Common myeloid progenitor, CD34-positive (primary cell): ENCODE results near the gene S100A7A.
A peak's percentile ranks its signal among the peaks of the same experiment; 100 is the strongest.
"Not testable (repeated sequence)": the region's sequence is repeated elsewhere in the genome, so short reads cannot be mapped to it uniquely, and the experiment has no call there.

Source experiments
- CTCF ChIA-PET: fragments of 350-600 bp; sonication (Branson Sonifier 250); formaldehyde crosslinking; loops from one replicate; lab custom pipeline; 2021; ENCODE audit warnings: antibody characterized with exemption; lab: Charles Lee
- POLR2A ChIA-PET: fragments of 350-600 bp; sonication (Branson Sonifier 250); formaldehyde crosslinking; loops from one replicate; lab custom pipeline; 2021; ENCODE audit warnings: antibody characterized with exemption; lab: Charles Lee
- DNase-seq, 3 donors: peaks; one replicate each; pipeline versions ENCODE4 v3.0.0 to v3.0.0-alpha.2; 2013
- H3K27ac ChIP-seq, 2 experiments: 1 replicate in 1 of 2; 2 replicates in 1 of 2; pipeline ENCODE4 v1.7.0; 2013; ENCODE audit warnings: inconsistent platforms in 2 of 2, low read length in 2 of 2, mild to moderate bottlenecking in 2 of 2, low read depth in 1 of 2, moderate library complexity in 1 of 2; ENCODE audit not compliant: severe bottlenecking in 2 of 2, insufficient read depth in 1 of 2, poor library complexity in 1 of 2
- H3K27me3 ChIP-seq, 5 experiments: replicated peaks in 2 of 5; 1 replicate in 3 of 5; 2 replicates in 2 of 5; pipeline versions ENCODE4 v1.6.1 to v1.7.0; 2013; ENCODE audit warnings: low read length in 4 of 5, mild to moderate bottlenecking in 2 of 5, moderate library complexity in 2 of 5, inconsistent platforms in 1 of 5; ENCODE audit not compliant: insufficient read depth in 5 of 5, control insufficient read depth in 4 of 5
- H3K36me3 ChIP-seq, 4 experiments: 1 replicate in 2 of 4; 2 replicates in 2 of 4; pipeline versions ENCODE4 v1.6.1 to v1.7.0; 2013; ENCODE audit warnings: low read length in 3 of 4, control low read depth in 1 of 4, mild to moderate bottlenecking in 1 of 4; ENCODE audit not compliant: control insufficient read depth in 4 of 4, insufficient read depth in 4 of 4
- H3K4me1 ChIP-seq, 4 experiments: 1 replicate in 3 of 4; 2 replicates in 1 of 4; pipeline versions ENCODE4 v1.6.1 to v1.7.1; 2013; ENCODE audit warnings: low read length in 3 of 4, mild to moderate bottlenecking in 3 of 4, control low read depth in 1 of 4, inconsistent platforms in 1 of 4, moderate library complexity in 1 of 4; ENCODE audit not compliant: control insufficient read depth in 4 of 4, insufficient read depth in 4 of 4; ENCODE audit errors: control extremely low read depth in 1 of 4
- H3K4me3 ChIP-seq, 7 experiments: 1 replicate in 4 of 7; 2 replicates in 3 of 7; pipeline versions ENCODE4 v1.5.1 to v1.7.0; 2013; ENCODE audit warnings: mild to moderate bottlenecking in 7 of 7, low read length in 6 of 7, moderate library complexity in 6 of 7, inconsistent platforms in 2 of 7, low read depth in 2 of 7, control low read depth in 1 of 7; ENCODE audit not compliant: insufficient read depth in 4 of 7, control insufficient read depth in 1 of 7; ENCODE audit errors: extremely low read depth in 1 of 7
- H3K9me3 ChIP-seq, 5 experiments: 1 replicate in 4 of 5; 2 replicates in 1 of 5; pipeline versions ENCODE4 v1.6.1 to v1.7.1; 2013; ENCODE audit warnings: low read length in 4 of 5, mild to moderate bottlenecking in 2 of 5, inconsistent platforms in 1 of 5, low read depth in 1 of 5, moderate library complexity in 1 of 5; ENCODE audit not compliant: control insufficient read depth in 4 of 5, insufficient read depth in 2 of 5; ENCODE audit errors: control extremely low read depth in 1 of 5
- WGBS: methylation state at CpG from one replicate; pipeline ENCODE4 v1.1.5; 2013; ENCODE audit not compliant: insufficient coverage; 5-methylcytosine and 5-hydroxymethylcytosine counted together

Gene S100A7A

DNA sequence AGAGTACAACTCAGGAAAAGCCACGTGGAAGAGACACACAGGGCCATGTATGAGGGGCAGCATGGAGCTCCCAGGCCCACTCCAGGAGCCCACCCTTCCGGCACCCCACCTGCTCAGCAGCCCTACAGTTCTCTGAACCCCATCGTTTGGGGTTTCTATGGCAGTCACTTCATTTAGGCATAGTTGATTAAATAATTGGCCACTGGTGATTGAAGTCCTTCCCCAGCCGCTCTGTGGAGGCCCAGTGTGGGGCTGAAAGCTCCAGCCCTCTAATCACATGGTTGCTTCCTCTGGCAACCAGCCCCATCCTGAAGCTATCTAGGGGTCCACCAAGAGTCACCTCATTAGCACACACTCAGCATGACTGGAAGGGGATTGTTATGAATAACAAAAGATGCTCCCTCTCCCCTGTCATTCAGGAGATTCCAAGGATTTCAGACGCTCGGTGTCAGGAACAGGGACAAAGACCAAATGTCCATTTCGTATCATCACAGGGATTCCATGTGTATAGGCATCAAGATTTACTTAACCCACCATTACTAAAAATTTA, 12.2 kb upstream of the S100A7A start:
- Histone ChIP-seq H3K4me3 (no peak overlapping the region), H3K4me1 (no peaks in the 10 kb centered on the region), H3K9me3 (no peaks in the 10 kb centered on the region), H3K36me3 (no peaks in the 10 kb centered on the region), H3K27ac (no peak overlapping the region), H3K27me3 (peaks cover 0 to 3% (median 3%) of the 10 kb centered on the region in 5 experiments)
- CTCF ChIA-PET = interaction anchor here (1.1 to 7.8 kb wide), 7 partner anchors 11 to 55 kb away, joined by 3 to 97 read pairs (median 3); partner anchors contain the start of genes PGLYRP4, S100A12, S100A8 and S100A9
- no peak for DNase-seq
- POLR2A ChIA-PET = no interaction called here
- WGBS = 98% methylated on average over 6 of the region's 7 CpGs

DNA sequence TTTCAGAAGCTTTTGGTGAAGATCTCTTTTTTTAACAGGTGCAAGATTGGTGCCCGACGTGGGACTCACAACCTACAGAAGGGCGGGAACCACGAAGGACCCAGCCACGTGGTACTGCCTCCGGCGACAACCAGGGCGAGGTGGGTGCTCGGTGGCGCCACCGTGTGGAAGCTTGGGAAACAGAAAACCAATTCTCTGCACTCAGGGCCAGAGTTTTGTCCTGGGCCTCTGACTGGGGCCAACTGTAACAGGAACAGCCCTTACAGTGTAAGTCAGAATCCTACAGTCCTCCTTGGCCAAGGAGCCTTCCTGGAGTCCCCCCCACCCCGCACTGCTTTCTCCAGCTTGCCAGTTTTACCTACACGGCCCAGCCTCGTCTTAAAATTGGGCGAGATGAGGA, 11.6 kb upstream of the S100A7A start:
- Histone ChIP-seq H3K27me3 (peaks cover 0 to 4% (median 3%) of the 10 kb centered on the region in 5 experiments), H3K4me1 (no peaks in the 10 kb centered on the region), H3K36me3 (no peaks in the 10 kb centered on the region), H3K4me3 (no peak overlapping the region), H3K27ac (no peak overlapping the region), H3K9me3 (no peaks in the 10 kb centered on the region)
- 36% methylated on average over 15 of the region's 15 CpGs for WGBS
- DNase-seq = peak; percentile 50 to 75 (median 72)
- POLR2A ChIA-PET = no interaction called here
- CTCF ChIA-PET = interaction anchor here (1.1 to 7.8 kb wide), 4 partner anchors 11 to 56 kb away, joined by 3 to 97 read pairs (median 4); partner anchors contain the start of genes PGLYRP4 and S100A9

DNA sequence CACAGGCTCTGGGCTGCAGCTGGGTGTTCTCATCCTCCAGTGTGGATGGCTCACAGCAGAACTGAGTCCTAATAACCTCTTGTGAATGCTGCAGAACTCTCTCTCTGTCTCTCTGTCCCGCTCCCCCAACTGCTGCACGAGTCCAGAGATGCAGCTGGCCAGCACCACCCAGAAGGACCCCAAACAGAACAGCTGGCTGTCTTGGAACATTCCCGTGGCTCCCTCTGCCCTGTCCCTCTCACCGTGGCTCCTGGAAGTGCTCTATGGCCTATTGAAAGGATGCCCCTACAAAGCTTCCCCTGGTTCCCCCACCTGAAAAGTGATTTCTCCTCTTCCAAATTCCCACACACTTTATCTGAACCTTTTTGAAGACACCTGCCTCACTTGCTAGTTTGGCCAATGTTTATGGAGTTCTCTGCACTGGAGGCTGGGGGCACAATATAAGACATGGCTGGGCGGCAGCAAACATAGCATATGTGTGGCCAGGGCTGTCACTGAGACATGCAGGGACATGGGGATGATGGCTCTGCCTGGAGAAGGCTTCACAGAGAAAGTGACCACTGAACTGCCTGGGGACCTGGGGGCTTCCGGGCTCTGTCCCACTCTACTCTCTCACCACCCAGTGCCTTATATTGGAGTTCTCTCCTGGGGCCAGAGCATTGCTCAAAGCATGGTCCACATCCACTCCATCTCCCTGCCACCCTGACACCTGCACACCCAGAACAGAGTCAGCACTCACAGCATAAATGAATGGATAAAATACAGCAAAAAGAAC, 10.3 kb upstream of the S100A7A start:
- POLR2A ChIA-PET, DNase-seq, H3K4me1 ChIP-seq, H3K9me3 ChIP-seq, H3K27me3 ChIP-seq, H3K36me3 ChIP-seq, H3K27ac ChIP-seq, H3K4me3 ChIP-seq: not testable (repeated sequence)
- CTCF ChIA-PET = interaction anchor here (1.2 to 7.8 kb wide), 4 partner anchors 10 to 52 kb away, joined by 4 to 97 read pairs (median 6); partner anchors contain the start of genes S100A8 and S100A9
- 87% methylated on average over 3 of the region's 6 CpGs for WGBS

DNA sequence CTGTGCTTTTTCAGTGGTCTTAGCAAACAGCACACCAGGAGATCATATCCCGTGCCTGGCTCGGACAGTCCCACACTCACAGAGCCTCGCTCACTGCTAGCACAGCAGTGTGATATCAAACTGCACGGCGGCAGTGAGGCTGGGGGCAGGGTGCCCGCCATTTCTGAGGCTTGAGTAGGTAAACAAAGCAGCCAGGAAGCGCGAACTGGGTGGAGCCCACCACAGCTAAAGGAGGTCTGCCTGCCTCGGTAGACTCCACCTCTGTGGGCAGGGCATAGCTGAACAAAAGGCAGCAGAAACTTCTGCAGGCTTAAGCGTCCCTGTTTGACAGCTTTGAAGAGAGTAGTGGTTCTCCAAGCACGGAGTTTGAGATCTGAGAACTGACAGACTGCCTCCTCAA, 9.0 kb upstream of the S100A7A start:
- DNase-seq, H3K27ac ChIP-seq, H3K4me3 ChIP-seq, H3K27me3 ChIP-seq, H3K36me3 ChIP-seq, H3K4me1 ChIP-seq, H3K9me3 ChIP-seq, POLR2A ChIA-PET: not testable (repeated sequence)
- 67% methylated on average over 8 of the region's 11 CpGs for WGBS
- CTCF ChIA-PET = interaction anchor here (1.1 to 7.8 kb wide), 6 partner anchors 11 to 88 kb away, joined by 3 to 97 read pairs (median 6); partner anchors contain the start of genes S100A8 and S100A9

DNA sequence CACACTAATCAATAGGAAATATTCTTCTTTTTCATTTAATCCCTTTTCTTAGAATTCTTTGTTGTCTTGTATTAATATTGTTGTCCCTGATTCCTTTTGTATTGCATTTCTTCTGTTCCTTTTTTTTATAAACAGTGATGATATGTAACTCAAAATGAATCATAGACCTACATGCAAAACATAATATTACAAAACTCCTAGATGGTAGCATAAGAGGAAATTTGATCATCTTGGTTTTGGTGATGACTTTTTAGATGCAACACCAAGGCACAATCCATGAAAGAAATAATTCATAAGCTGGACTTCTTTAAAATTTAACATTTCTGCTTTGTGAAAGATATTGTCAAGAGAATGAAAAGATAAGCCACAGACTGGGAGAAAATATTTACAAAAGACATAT, 2.4 kb upstream of the S100A7A start:
- POLR2A ChIA-PET, H3K9me3 ChIP-seq, H3K4me3 ChIP-seq, H3K36me3 ChIP-seq, H3K27me3 ChIP-seq, H3K4me1 ChIP-seq, H3K27ac ChIP-seq, DNase-seq, CTCF ChIA-PET: not testable (repeated sequence)

DNA sequence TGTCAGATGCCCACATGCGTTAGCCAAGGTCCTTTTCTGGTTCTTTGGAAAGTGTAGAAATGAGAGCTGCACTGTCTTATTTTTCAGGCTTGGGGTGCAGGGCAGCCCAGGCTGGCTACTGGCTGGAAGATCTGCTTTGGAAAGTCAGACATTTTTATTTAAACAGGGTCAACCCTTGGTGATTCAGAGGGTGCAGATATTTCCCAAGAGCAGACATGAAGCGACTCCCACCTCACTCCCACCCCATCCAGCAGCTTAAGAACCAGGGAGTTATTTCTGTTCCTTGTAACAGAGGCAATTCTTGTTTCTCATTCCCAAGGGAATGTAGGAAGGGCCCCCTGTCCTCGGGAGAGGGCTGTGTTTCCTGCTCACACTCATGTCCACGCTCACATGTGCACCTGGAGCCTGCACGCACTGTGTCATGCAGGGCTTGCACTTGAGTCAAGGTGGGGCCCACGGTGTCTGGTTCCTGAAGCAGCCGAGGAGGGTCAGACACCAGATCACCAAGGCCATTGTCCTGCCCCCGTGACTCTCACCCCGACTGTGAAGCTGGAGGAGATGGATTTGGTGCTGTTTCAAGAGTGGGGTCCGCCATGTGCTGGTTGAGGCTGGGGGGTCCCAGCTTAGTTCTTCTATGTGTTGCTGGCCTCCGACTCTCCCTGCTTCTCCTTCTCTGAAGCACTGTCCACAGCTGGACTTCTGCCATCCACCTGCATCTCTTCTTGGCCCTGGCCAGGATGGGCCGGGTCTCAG, 992 bp downstream of the S100A7A start:
- Histone ChIP-seq H3K36me3 (no peaks in the 10 kb centered on the region), H3K27me3 (peaks cover 0 to 14% (median 0%) of the 10 kb centered on the region in 5 experiments), H3K4me3 (no peak overlapping the region), H3K27ac (no peak overlapping the region), H3K9me3 (no peaks in the 10 kb centered on the region), H3K4me1 (no peaks in the 10 kb centered on the region)
- ChIA-PET CTCF (no interaction called here), POLR2A (no interaction called here)
- WGBS = 91% methylated on average over 10 of the region's 12 CpGs
- no peak for DNase-seq
